Mammary epithelial cell (primary cell): Measurements from ENCODE around the gene QSOX2.

Source experiments
- CTCF ChIP-seq, 2 donors: IDR thresholded peaks in 1 of 2; conservative IDR thresholded peaks in 1 of 2; 2 replicates each; pipeline ENCODE4 v1.5.1; 2011 to 2012; ENCODE audit warnings: inconsistent platforms in 2 of 2, low read length in 2 of 2, mild to moderate bottlenecking in 2 of 2, control low read depth in 1 of 2, low read depth in 1 of 2; ENCODE audit not compliant: insufficient read depth in 1 of 2; ENCODE audit errors: extremely low read depth in 1 of 2
- EZH2 ChIP-seq: IDR thresholded peaks from 2 replicates; pipeline ENCODE4 v1.6.1; 2012; ENCODE audit warnings: low read length, inconsistent platforms, borderline replicate concordance

DNA sequence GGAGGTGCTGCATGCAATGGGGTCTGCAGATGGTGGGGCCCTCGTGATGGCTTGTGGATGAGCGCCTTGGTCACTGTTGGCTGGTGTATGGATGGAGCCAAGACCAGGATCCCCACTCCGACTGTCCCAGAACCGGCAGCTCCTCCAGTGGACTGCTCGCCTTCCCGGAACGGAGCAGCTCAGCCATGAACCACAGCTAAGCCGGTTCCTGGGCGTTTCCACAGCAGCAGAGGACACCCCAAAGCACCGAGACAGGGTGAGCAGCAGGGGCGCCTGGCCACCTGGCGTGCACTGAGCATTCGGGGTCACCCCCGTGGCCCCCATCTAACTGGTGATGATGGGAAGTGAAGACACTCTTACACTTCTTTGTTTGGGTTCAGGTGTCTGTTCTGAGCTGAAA, 32.1 kb upstream of the QSOX2 start:
- TF ChIP-seq EZH2 (no peak), CTCF (conservative IDR thresholded peaks at IDR 0.05 in 1 of 2, IDR thresholded peaks at IDR 0.05 in 1 of 2; ENCODE audit: extremely low read depth in 1 of 2, insufficient read depth in 1 of 2, low read depth in 1 of 2, low read length in 2 of 2) (no peak)
